ENCODE results near the gene USP33.

Gene USP33

GRCh38 chr1:77739235-77739634 lies 20.4 kb downstream of the USP33 start:
- no peak overlapping the region for H3K4me3 ChIP-seq
- H3K27ac ChIP-seq = no peak overlapping the region
- no peak for DNase-seq (ENCODE audit: low spot score)
- no peak for TF ChIP-seq CTCF (IDR thresholded peaks at IDR 0.05)

DNA sequence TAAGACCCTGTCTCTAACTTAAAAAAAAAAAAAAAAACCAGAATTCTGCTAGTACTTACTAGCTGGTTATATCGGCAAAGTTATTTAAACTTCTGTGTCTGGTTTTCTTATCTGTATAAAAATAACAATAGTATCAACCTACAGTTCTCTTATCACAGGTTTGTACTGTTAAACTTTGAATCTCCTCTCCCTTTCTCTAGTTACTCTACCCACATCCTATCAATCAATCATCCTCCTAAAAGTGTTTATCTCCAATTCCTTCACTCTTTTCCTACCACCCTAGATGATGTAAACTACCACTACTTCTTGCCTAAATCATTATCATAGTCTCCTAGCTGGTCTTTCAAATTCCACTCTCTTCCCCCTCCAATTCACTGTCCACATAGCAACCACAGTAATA lies 27.6 kb downstream of the USP33 start:
- no peak overlapping the region for H3K4me3 ChIP-seq
- no peak for TF ChIP-seq CTCF (IDR thresholded peaks at IDR 0.05)
- no peak for DNase-seq (ENCODE audit: low spot score)

GRCh38 chr1:77725706-77726105 lies 33.9 kb downstream of the USP33 start:
- no peak for TF ChIP-seq CTCF (IDR thresholded peaks at IDR 0.05)
- no peak overlapping the region for H3K4me3 ChIP-seq
- DNase-seq (ENCODE audit: low spot score) = no peak
- H3K27ac ChIP-seq = no peak overlapping the region

More for the DNA sequence above, 27.6 kb downstream of the USP33 start:
- H3K27ac ChIP-seq = no peak overlapping the region

GRCh38 chr1:77718181-77718580 lies 41.5 kb downstream of the USP33 start:
- Histone ChIP-seq H3K4me3 (no peak overlapping the region), H3K27ac (no peak overlapping the region)
- no peak for TF ChIP-seq CTCF (IDR thresholded peaks at IDR 0.05)
- no peak for DNase-seq (ENCODE audit: low spot score)

- no peak for DNase-seq (ENCODE audit: low spot score)
- TF ChIP-seq CTCF (IDR thresholded peaks at IDR 0.05) = no peak
- Histone ChIP-seq H3K27ac (no peak overlapping the region), H3K4me3 (no peak overlapping the region)
Measured at GRCh38 chr1:77716065-77716464, 43.6 kb downstream of the USP33 start.

- no peak for TF ChIP-seq CTCF (IDR thresholded peaks at IDR 0.05)
- DNase-seq (ENCODE audit: low spot score) = no peak
- Histone ChIP-seq H3K27ac (no peak overlapping the region), H3K4me3 (no peak overlapping the region)
Measured at GRCh38 chr1:77709727-77710126, 49.9 kb downstream of the USP33 start.

DNA sequence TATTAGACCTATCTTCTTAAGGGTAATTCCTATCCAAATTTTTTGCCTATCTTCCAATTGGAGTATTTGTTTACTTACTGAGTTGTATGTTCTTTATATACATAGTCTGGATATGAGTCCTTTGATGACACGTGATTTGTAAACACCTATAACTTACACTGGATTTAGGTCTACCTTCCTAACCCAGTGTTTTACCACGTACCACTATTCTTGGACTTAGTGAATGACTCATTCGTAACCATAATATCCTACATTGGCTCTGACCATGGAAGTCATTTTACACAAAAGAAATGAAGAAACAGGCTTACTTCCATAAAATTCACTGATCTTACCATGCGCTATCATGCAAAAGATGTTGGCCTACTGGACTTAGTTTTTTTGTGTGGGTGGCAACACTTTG lies 53.3 kb downstream of the USP33 start:
- Histone ChIP-seq H3K27ac (no peak overlapping the region), H3K4me3 (no peak overlapping the region)
- no peak for DNase-seq (ENCODE audit: low spot score)
- TF ChIP-seq CTCF (IDR thresholded peaks at IDR 0.05) = no peak

All from coronary artery (tissue), 2 donors.